H1 (cell line): Measurements from ENCODE around the gene KATNA1. TPM values are rescaled to one million over a fixed set of nuclear protein-coding genes. Genes with fewer than 3 reads are reported as not detected.

Experiments
- CBX8 ChIP-seq: fragments of 300-800, 300-1000 bp; sonication (generic); IDR thresholded peaks from 2 replicates; pipeline ENCODE4 v1.7.1; 2016; ENCODE audit warnings: low read depth, low read length, borderline replicate concordance
- CHD7 ChIP-seq: fragments of 300-600 bp; sonication (generic); IDR thresholded peaks from 2 replicates; pipeline ENCODE4 v1.7.1; 2012; ENCODE audit warnings: low read length, moderate library complexity, mild to moderate bottlenecking, inconsistent platforms; ENCODE audit not compliant: insufficient replicate concordance
- CTBP2 ChIP-seq: IDR thresholded peaks from 2 replicates; pipeline ENCODE4 v1.7.0; 2011; ENCODE audit warnings: borderline replicate concordance, mild to moderate bottlenecking, moderate library complexity, mixed read lengths, low read length; ENCODE audit not compliant: insufficient read depth, insufficient read length
- EZH2 ChIP-seq: fragments of 200-600 bp; sonication (generic); IDR thresholded peaks from 2 replicates; pipeline ENCODE4 v1.7.1; 2012; ENCODE audit warnings: low read depth, mild to moderate bottlenecking, moderate library complexity, low read length, inconsistent platforms; ENCODE audit not compliant: severe bottlenecking
- KDM1A ChIP-seq: fragments of 200-600, 300-600 bp; sonication (generic); IDR thresholded peaks from 2 replicates; pipeline ENCODE4 v1.7.1; 2016; ENCODE audit warnings: mild to moderate bottlenecking, low read length, borderline replicate concordance
- RFX5 ChIP-seq: IDR thresholded peaks from 2 replicates; pipeline ENCODE4 v1.6.1; 2011; ENCODE audit warnings: low read depth, low read length, improper control_type of control experiment, borderline replicate concordance
- SIN3A ChIP-seq, 2 experiments: IDR thresholded peaks in 1 of 2; conservative IDR thresholded peaks in 1 of 2; 2 replicates each; pipeline ENCODE4 v1.6.1; 2011 to 2012; ENCODE audit warnings: low read length in 2 of 2, improper control_type of control experiment in 1 of 2, low read depth in 1 of 2, mild to moderate bottlenecking in 1 of 2
- SP1 ChIP-seq: IDR thresholded peaks from 2 replicates; pipeline ENCODE4 v1.6.1; 2011; ENCODE audit warnings: low read depth, low read length
- TAF7 ChIP-seq: optimal IDR thresholded peaks from 2 replicates; pipeline ENCODE3; 2011; ENCODE audit warnings: low read depth, mild to moderate bottlenecking, inconsistent platforms, low read length, moderate library complexity, borderline replicate concordance
- polyA plus RNA-seq, 7 experiments: library from polyadenylated mRNA; depleted of rRNA in 3 of 7; stranded (reverse) in 5 of 7; unstranded in 2 of 7; fragments of >200 nt in 5 of 7; fragments of 200-250 nt in 2 of 7; gene quantifications; 1 replicate in 5 of 7; 2 replicates in 1 of 7; 4 replicates in 1 of 7; pipeline versions ENCODE4 v1.2.1 to v1.2.3, GENCODE V29; 2011 to 2013; ENCODE audit warnings: missing spikeins in 2 of 7, mixed read lengths in 2 of 7
- total RNA-seq: library from RNA; stranded (reverse); fragmentation: NEBNext Ultra II Directional; extraction: Animal tissue kit (Norgen Biotek cat#: 25700); gene quantifications from 2 replicates; pipeline ENCODE4 v1.2.1, GENCODE V29; 2021

Gene KATNA1
- total and polyA plus RNA-seq, 2 of the 8 experiments (the other 6 are each of a cell fraction or from before 2014, with no cell fraction given) = 7.6 to 20.3 TPM

GRCh38 chr6:149593408-149593807 lies 55.1 kb downstream of the KATNA1 start (continued):
- TF ChIP-seq CHD7 (no peak), CBX8 (no peak), RFX5 (no peak), KDM1A (no peak), CTBP2 (no peak), SP1 (no peak), SIN3A (conservative IDR thresholded peaks at IDR 0.05 in 1 of 2, IDR thresholded peaks at IDR 0.05 in 1 of 2; ENCODE audit: low read depth in 1 of 2, low read length in 2 of 2) (no peak), TAF7 (no peak), EZH2 (no peak)
